ENCODE results near the gene PYGO1.

PYGO1 gene

GRCh38 chr15:55590788-55591187 lies 2.6 kb upstream of the PYGO1 start:
- Mint-ChIP-seq H3K4me3 (no peak overlapping the region), H3K27me3 (ENCODE audit: low read depth) (peaks cover 40% of the 10 kb centered on the region), H3K4me1 (ENCODE audit: low read depth) (no peaks in the 10 kb centered on the region), H3K9me3 (no peaks in the 10 kb centered on the region), H3K36me3 (ENCODE audit: low read depth) (no peaks in the 10 kb centered on the region), H3K27ac (no peak overlapping the region)
- no peak for DNase-seq (ENCODE audit: low spot score)

GRCh38 chr15:55589287-55589686 lies 1.1 kb upstream of the PYGO1 start:
- Mint-ChIP-seq H3K4me3 (peak overlapping the region; percentile 55), H3K27me3 (ENCODE audit: low read depth) (peaks cover 37% of the 10 kb centered on the region), H3K36me3 (ENCODE audit: low read depth) (no peaks in the 10 kb centered on the region), H3K9me3 (no peaks in the 10 kb centered on the region), H3K27ac (no peak overlapping the region), H3K4me1 (ENCODE audit: low read depth) (no peaks in the 10 kb centered on the region)
- no peak for DNase-seq (ENCODE audit: low spot score)

GRCh38 chr15:55588815-55589115 lies 620 bp upstream of the PYGO1 start:
- no peaks in the 10 kb centered on the region for H3K9me3 Mint-ChIP-seq
- H3K36me3 Mint-ChIP-seq (ENCODE audit: low read depth), result no peaks in the 10 kb centered on the region
- no peak for DNase-seq (ENCODE audit: low spot score)
- H3K4me3 Mint-ChIP-seq, result peak overlapping the region; percentile 55
- H3K4me1 Mint-ChIP-seq (ENCODE audit: low read depth), result no peaks in the 10 kb centered on the region
- no peak overlapping the region for H3K27ac Mint-ChIP-seq
- H3K27me3 Mint-ChIP-seq (ENCODE audit: low read depth), result peaks cover 41% of the 10 kb centered on the region

GRCh38 chr15:55587321-55588069 lies 650 bp downstream of the PYGO1 start:
- H3K27me3 Mint-ChIP-seq (ENCODE audit: low read depth), result peaks cover 48% of the 10 kb centered on the region

GRCh38 chr15:55586808-55587207 lies 1.3 kb downstream of the PYGO1 start:
- H3K9me3 Mint-ChIP-seq, result no peaks in the 10 kb centered on the region
- no peak overlapping the region for H3K4me3 Mint-ChIP-seq
- H3K36me3 Mint-ChIP-seq (ENCODE audit: low read depth), result no peaks in the 10 kb centered on the region
- no peaks in the 10 kb centered on the region for H3K4me1 Mint-ChIP-seq (ENCODE audit: low read depth)
- H3K27ac Mint-ChIP-seq, result no peak overlapping the region
- peaks cover 49% of the 10 kb centered on the region for H3K27me3 Mint-ChIP-seq (ENCODE audit: low read depth)
- no peak for DNase-seq (ENCODE audit: low spot score)

More at GRCh38 chr15:55587321-55588069, 650 bp downstream of the PYGO1 start:
- Mint-ChIP-seq H3K36me3 (ENCODE audit: low read depth) (no peaks in the 10 kb centered on the region), H3K9me3 (no peaks in the 10 kb centered on the region), H3K4me3 (peak overlapping the region; percentile 46), H3K4me1 (ENCODE audit: low read depth) (no peaks in the 10 kb centered on the region), H3K27ac (no peak overlapping the region)
- peak; percentile 4 for DNase-seq (ENCODE audit: low spot score)

GRCh38 chr15:55576943-55577342 lies 11.2 kb downstream of the PYGO1 start:
- no peak for DNase-seq (ENCODE audit: low spot score)
- Mint-ChIP-seq H3K4me3 (no peak overlapping the region), H3K27me3 (ENCODE audit: low read depth) (peaks cover 13% of the 10 kb centered on the region), H3K36me3 (ENCODE audit: low read depth) (no peaks in the 10 kb centered on the region), H3K4me1 (ENCODE audit: low read depth) (no peaks in the 10 kb centered on the region), H3K27ac (no peak overlapping the region), H3K9me3 (no peaks in the 10 kb centered on the region)

- peaks cover 6% of the 10 kb centered on the region for H3K27me3 Mint-ChIP-seq (ENCODE audit: low read depth)
- DNase-seq (ENCODE audit: low spot score), result no peak
- no peaks in the 10 kb centered on the region for H3K36me3 Mint-ChIP-seq (ENCODE audit: low read depth)
- no peaks in the 10 kb centered on the region for H3K4me1 Mint-ChIP-seq (ENCODE audit: low read depth)
- H3K9me3 Mint-ChIP-seq, result no peaks in the 10 kb centered on the region
- no peak overlapping the region for H3K27ac Mint-ChIP-seq
- H3K4me3 Mint-ChIP-seq, result no peak overlapping the region
These were observed 14.0 kb downstream of the PYGO1 start for GRCh38 chr15:55574096-55574495.

GRCh38 chr15:55573224-55573623 lies 14.9 kb downstream of the PYGO1 start:
- peaks cover 9% of the 10 kb centered on the region for H3K27me3 Mint-ChIP-seq (ENCODE audit: low read depth)
- H3K9me3 Mint-ChIP-seq, result no peaks in the 10 kb centered on the region
- H3K4me1 Mint-ChIP-seq (ENCODE audit: low read depth), result no peaks in the 10 kb centered on the region
- DNase-seq (ENCODE audit: low spot score), result no peak
- no peak overlapping the region for H3K27ac Mint-ChIP-seq
- H3K36me3 Mint-ChIP-seq (ENCODE audit: low read depth), result no peaks in the 10 kb centered on the region
- no peak overlapping the region for H3K4me3 Mint-ChIP-seq

- DNase-seq (ENCODE audit: low spot score), result no peak
- no peaks in the 10 kb centered on the region for H3K4me1 Mint-ChIP-seq (ENCODE audit: low read depth)
- H3K9me3 Mint-ChIP-seq, result peaks cover 13% of the 10 kb centered on the region
- no peaks in the 10 kb centered on the region for H3K36me3 Mint-ChIP-seq (ENCODE audit: low read depth)
- no peak overlapping the region for H3K4me3 Mint-ChIP-seq
- H3K27ac Mint-ChIP-seq, result no peak overlapping the region
- H3K27me3 Mint-ChIP-seq (ENCODE audit: low read depth), result peaks cover 9% of the 10 kb centered on the region
These were observed 23.6 kb downstream of the PYGO1 start for GRCh38 chr15:55564347-55565145.

- peaks cover 2% of the 10 kb centered on the region for H3K27me3 Mint-ChIP-seq (ENCODE audit: low read depth)
- no peak overlapping the region for H3K4me3 Mint-ChIP-seq
- no peak for DNase-seq (ENCODE audit: low spot score)
- H3K9me3 Mint-ChIP-seq, result peaks cover 13% of the 10 kb centered on the region
- no peak overlapping the region for H3K27ac Mint-ChIP-seq
- no peaks in the 10 kb centered on the region for H3K4me1 Mint-ChIP-seq (ENCODE audit: low read depth)
- H3K36me3 Mint-ChIP-seq (ENCODE audit: low read depth), result no peaks in the 10 kb centered on the region
These were observed 25.5 kb downstream of the PYGO1 start for GRCh38 chr15:55562601-55563000.

GRCh38 chr15:55555089-55555488 lies 33.1 kb downstream of the PYGO1 start:
- DNase-seq (ENCODE audit: low spot score), result no peak
- Mint-ChIP-seq H3K27me3 (ENCODE audit: low read depth) (no peaks in the 10 kb centered on the region), H3K9me3 (peaks cover 26% of the 10 kb centered on the region), H3K4me1 (ENCODE audit: low read depth) (no peaks in the 10 kb centered on the region), H3K27ac (no peak overlapping the region), H3K36me3 (ENCODE audit: low read depth) (peaks cover 5% of the 10 kb centered on the region), H3K4me3 (no peak overlapping the region)

GRCh38 chr15:55552926-55553325 lies 35.2 kb downstream of the PYGO1 start:
- H3K4me3 Mint-ChIP-seq, result no peak overlapping the region
- H3K27me3 Mint-ChIP-seq (ENCODE audit: low read depth), result no peaks in the 10 kb centered on the region

GRCh38 chr15:55552451-55552850 lies 35.7 kb downstream of the PYGO1 start:
- H3K9me3 Mint-ChIP-seq, result peaks cover 26% of the 10 kb centered on the region
- no peaks in the 10 kb centered on the region for H3K27me3 Mint-ChIP-seq (ENCODE audit: low read depth)
- H3K36me3 Mint-ChIP-seq (ENCODE audit: low read depth), result peaks cover 5% of the 10 kb centered on the region
- DNase-seq (ENCODE audit: low spot score), result no peak
- H3K27ac Mint-ChIP-seq, result no peak overlapping the region
- H3K4me3 Mint-ChIP-seq, result no peak overlapping the region
- H3K4me1 Mint-ChIP-seq (ENCODE audit: low read depth), result no peaks in the 10 kb centered on the region

More at GRCh38 chr15:55552926-55553325, 35.2 kb downstream of the PYGO1 start:
- Mint-ChIP-seq H3K36me3 (ENCODE audit: low read depth) (peaks cover 5% of the 10 kb centered on the region), H3K27ac (no peak overlapping the region), H3K4me1 (ENCODE audit: low read depth) (no peaks in the 10 kb centered on the region), H3K9me3 (peaks cover 26% of the 10 kb centered on the region)
- DNase-seq (ENCODE audit: low spot score), result no peak

- Mint-ChIP-seq H3K4me1 (ENCODE audit: low read depth) (no peaks in the 10 kb centered on the region), H3K4me3 (no peak overlapping the region), H3K27me3 (ENCODE audit: low read depth) (peaks cover 11% of the 10 kb centered on the region), H3K27ac (no peak overlapping the region), H3K9me3 (peaks cover under 1% of the 10 kb centered on the region), H3K36me3 (ENCODE audit: low read depth) (no peaks in the 10 kb centered on the region)
- DNase-seq (ENCODE audit: low spot score), result no peak
These were observed 38.8 kb downstream of the PYGO1 start for GRCh38 chr15:55549305-55549704.
